Kasumi-1 (cell line): ENCODE measurements around the gene DHRS7B.
"Not testable (repeated sequence)": the region's sequence is repeated elsewhere in the genome, so short reads cannot be mapped to it uniquely, and the experiment has no call there.

Experiments
- DNase-seq, 2 experiments: peaks; one replicate each; lab custom pipeline; 2025; lab: John Stamatoyannopoulos, UW

Gene DHRS7B

GRCh38 chr17:21126645-21127508 is at the start of gene DHRS7B:
Gene DHRS7B, plus strand, starts transcription at chr17:21126964. Its CDS starts 8 bp downstream, at chr17:21126972.
- DNase-seq, result peak; percentile 69 to 77

DNA sequence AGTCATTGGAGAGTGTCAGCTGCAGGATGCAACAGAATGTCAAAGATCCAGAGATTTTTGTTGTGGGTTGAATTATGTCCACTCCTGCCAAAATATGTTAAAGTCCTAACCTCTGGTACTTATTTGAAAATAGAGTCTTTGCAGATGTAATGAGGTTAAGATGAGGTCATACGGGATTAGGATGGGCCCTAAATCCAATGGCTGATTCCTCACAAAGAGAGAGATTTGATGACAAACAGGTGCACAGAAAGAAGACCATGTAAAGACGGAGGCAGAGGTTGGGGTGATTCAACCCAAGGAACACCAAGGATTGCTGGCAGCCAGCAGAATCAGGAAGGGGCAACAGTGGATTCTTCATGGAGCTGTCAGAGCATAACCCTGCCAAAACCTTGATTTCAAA is 49.5 kb upstream of the DHRS7B start:
- DNase-seq, result no peak

GRCh38 chr17:21078016-21078780 is 48.6 kb upstream of the DHRS7B start:
- DNase-seq, result no peak

DNA sequence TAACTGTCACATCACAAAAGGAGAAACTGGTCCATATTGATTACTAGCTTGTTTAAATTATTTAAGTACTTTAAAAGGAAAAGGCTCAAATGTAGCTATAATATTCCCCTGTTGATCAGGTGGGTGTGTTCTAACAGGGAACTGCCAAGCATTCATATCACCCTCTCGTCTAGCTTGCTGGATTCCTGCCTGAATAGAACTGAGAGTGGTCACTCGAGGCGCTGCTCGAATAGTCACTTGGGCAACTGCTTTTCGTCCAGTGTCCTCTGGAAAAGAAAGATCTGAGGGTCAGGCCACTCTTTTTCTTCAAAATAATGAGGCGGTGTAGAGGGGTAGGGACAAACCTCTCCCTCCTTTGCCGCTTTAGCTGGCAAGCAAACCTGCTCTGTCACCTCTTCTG is 47.6 kb upstream of the DHRS7B start:
- DNase-seq, result no peak

DNA sequence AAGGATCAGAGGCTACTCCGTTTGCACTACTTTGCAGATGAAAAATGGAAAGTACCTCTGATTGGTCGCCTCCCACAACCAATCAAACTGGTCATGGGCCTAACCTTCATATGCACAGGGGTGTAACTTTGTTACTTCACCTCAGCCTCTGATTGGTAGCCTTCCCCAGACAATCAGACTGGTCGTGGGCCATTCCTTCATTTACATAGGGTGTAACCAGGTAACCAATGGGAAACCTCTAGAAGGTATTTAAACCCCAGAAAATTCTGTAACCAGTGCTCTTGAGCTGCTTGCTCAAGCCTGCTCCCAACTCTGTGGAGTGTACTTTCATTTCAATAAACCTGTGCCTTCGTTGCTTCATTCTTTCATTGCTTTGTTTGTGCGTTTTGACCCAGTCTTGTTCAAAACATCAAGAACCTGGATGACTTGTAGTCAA is 44.7 kb upstream of the DHRS7B start:
- DNase-seq, result no peak

GRCh38 chr17:21085280-21085679 is 41.5 kb upstream of the DHRS7B start:
- DNase-seq, result not testable (repeated sequence)

DNA sequence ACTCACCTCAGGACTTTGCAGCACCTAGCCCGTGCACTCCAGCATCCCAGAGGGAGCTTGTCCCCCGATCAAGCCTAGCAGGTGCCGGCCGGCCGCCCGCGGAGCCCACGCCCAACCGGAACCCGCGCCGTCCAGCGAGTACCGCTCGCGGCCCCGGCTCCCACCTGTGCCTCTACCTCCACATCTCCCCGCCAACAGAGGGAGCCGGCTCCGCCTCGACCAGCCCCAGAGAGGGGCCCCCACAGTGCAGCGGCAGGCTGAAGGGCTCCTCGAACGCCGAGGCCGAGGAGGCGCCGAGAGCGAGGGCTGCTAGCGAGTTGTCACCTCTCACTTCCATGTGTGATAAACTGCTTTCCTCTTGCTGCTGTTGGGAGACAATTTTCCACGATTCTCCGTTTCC is 41.1 kb upstream of the DHRS7B start:
- DNase-seq, result no peak

DNA sequence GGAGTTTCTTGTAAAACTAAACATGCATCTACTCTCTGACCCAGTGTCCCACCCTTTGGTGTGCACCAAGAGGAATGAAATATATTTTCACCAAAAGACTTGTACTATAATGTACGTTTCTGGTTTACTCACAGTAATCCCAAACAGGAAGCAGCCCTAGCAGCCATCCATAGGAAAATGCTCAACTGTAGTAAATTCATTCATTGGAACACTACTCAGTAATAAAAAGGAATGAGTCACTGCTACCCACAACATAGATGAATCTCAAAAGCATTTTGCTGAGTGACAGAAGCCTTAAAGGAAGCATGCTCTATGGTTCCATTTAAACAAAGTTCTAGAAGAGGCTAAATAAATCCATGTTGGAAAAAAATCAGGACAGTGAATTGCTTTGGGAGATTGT is 37.6 kb upstream of the DHRS7B start:
- DNase-seq, result no peak

GRCh38 chr17:21089933-21090901 is 36.5 kb upstream of the DHRS7B start:
- no peak for DNase-seq

DNA sequence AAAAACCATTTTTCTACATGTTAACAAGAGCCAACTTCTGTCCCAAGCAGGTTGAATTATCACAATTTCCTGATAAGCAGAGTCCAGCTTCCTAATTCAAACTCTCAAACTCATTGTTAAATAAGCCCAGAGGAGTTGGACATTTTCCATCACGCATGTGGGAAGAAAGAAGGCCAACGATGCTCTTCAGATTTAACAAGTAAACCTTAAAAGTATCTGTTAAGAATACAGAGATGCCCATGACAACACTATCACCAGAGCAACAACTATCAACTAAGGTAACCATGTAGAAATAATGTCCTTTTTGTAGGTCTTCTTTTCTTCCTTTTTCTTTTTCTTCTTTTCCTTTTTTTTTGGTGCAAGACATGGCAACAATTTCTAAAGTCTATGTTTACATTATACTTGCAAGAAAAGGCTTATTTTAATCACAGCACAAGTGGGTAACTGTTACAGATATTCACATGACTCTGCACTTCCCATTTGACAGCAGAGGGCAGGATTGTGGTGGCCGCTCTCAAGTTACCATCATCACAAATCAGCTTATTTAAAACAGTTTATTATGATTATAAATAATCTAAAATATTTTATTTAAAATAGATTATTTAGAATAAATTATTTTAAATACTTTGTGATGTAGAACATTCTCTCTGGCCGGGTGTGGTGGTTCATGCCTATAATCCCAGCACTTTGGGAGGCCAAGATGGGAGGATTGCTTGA is 35.7 kb upstream of the DHRS7B start:
- no peak for DNase-seq

- DNase-seq, result no peak
These were observed 32.5 kb upstream of the DHRS7B start for GRCh38 chr17:21094298-21094704.

GRCh38 chr17:21095735-21096134 is 31.0 kb upstream of the DHRS7B start:
- no peak for DNase-seq

GRCh38 chr17:21096874-21097273 is 29.9 kb upstream of the DHRS7B start:
- DNase-seq, result no peak

GRCh38 chr17:21098934-21099689 is 27.7 kb upstream of the DHRS7B start:
- DNase-seq, result peak; percentile 66

GRCh38 chr17:21100636-21101035 is 26.1 kb upstream of the DHRS7B start:
- no peak for DNase-seq

GRCh38 chr17:21104608-21105007 is 22.2 kb upstream of the DHRS7B start:
- DNase-seq, result no peak

- DNase-seq, result no peak
These were observed 21.5 kb upstream of the DHRS7B start for GRCh38 chr17:21105064-21105894.

- no peak for DNase-seq
These were observed 20.4 kb upstream of the DHRS7B start for GRCh38 chr17:21106316-21106715.

DNA sequence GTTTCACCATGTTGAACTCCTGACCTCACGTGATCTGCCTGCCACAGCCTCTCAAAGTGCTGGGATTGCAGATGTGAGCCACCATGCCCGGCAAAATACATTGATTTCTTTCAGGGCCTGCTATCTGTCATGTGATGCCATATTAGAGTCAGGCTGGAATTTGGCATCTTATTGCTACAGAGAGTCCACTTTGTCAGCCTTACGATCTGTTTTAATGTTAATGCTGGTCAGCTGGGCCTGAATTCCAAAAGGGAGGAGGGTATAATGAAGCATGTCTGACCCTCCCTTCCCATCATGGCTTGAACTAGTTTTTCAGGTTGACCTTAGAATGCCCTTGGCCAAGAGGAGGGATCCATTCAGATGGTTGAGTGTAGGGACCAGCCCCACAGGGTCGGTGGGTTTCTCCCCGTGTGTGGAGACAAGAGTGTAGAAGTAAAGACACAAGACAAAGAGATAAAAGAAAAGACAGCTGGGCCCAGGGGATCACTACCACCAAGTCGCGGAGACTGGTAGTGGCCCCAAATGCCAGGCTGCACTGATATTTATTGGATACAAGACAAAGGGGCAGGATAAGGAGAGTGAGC is 19.6 kb upstream of the DHRS7B start:
- not testable (repeated sequence) for DNase-seq
